Measurements from ENCODE around the gene TUBB.
"Not testable (repeated sequence)": the region's sequence is repeated elsewhere in the genome, so short reads cannot be mapped to it uniquely, and the experiment has no call there.

Gene TUBB

GRCh38 chr6:30719356-30719755 is 796 bp upstream of the TUBB start:
- DNase-seq = peak in 1 of 2 experiments; percentile 34

- peak; percentile 78 to 79 for DNase-seq
These were observed 616 bp downstream of the TUBB start for GRCh38 chr6:30720738-30721197.

GRCh38 chr6:30721198-30722024 is 1.3 kb downstream of the TUBB start:
- peak; percentile 85 to 92 for DNase-seq

- DNase-seq = not testable (repeated sequence)
These were observed 1.8 kb downstream of the TUBB start for GRCh38 chr6:30722025-30722279.

- peak; percentile 73 to 78 for DNase-seq
These were observed 2.3 kb downstream of the TUBB start for GRCh38 chr6:30722280-30723112.

GRCh38 chr6:30723159-30723842 is 3.1 kb downstream of the TUBB start:
- not testable (repeated sequence) for DNase-seq

GRCh38 chr6:30723843-30724741 is 3.9 kb downstream of the TUBB start:
- DNase-seq = peak in 1 of 2 experiments; percentile 41

- no peak for DNase-seq
These were observed 4.9 kb downstream of the TUBB start for GRCh38 chr6:30724906-30725667.

- DNase-seq = peak in 1 of 2 experiments; percentile 24
These were observed 5.8 kb downstream of the TUBB start for GRCh38 chr6:30725713-30726505.

- no peak for DNase-seq
These were observed 6.6 kb downstream of the TUBB start for GRCh38 chr6:30726506-30727413.

- no peak for DNase-seq
These were observed 7.9 kb downstream of the TUBB start for GRCh38 chr6:30727920-30728553.

GRCh38 chr6:30730601-30731435 is 10.7 kb downstream of the TUBB start:
- DNase-seq = peak; percentile 83

- no peak for DNase-seq
These were observed 12.2 kb downstream of the TUBB start for GRCh38 chr6:30732237-30732943.

GRCh38 chr6:30735668-30736314 is 15.6 kb downstream of the TUBB start:
- no peak for DNase-seq

- DNase-seq = no peak
These were observed 18.4 kb downstream of the TUBB start for GRCh38 chr6:30738532-30738931.

- no peak for DNase-seq
These were observed 20.4 kb downstream of the TUBB start for GRCh38 chr6:30740540-30740870.

Data from NCI-H2081 (cell line).